GM10248 (cell line): ENCODE results near the gene SEC24C.
"Not testable (repeated sequence)": the region's sequence is repeated elsewhere in the genome, so short reads cannot be mapped to it uniquely, and the experiment has no call there.

Source experiments
- CTCF ChIA-PET: fragments of 300-600 bp; sonication (Branson Sonifier 250); formaldehyde crosslinking; extraction: SDS; loops from one replicate; lab custom pipeline; 2021; ENCODE audit warnings: antibody characterized with exemption; lab: Yijun Ruan, JAX
- POLR2A ChIA-PET: fragments of 350-650 bp; sonication (Branson Sonifier 250); formaldehyde crosslinking; extraction: SDS; loops from one replicate; lab custom pipeline; 2020; ENCODE audit warnings: antibody characterized with exemption; lab: Yijun Ruan, JAX
- DNase-seq: peaks from one replicate; pipeline ENCODE4 v3.0.0; 2012; ENCODE audit errors: extremely low spot score
- TF ChIP-seq, protein P1 (sequence below): IDR thresholded peaks from 2 replicates; pipeline ENCODE4 v1.5.1; 2012; ENCODE audit warnings: mild to moderate bottlenecking, low read depth; ENCODE audit errors: extremely low read depth, missing control alignments, control extremely low read depth

SEC24C gene

GRCh38 chr10:73732426-73732825 is 11.7 kb upstream of the SEC24C start:
- POLR2A ChIA-PET: no interaction called here

GRCh38 chr10:73732931-73733623 is 11.1 kb upstream of the SEC24C start:
- CTCF ChIA-PET: interaction anchor here (1.2 kb wide), 1 partner anchor 33 kb away, joined by 3 read pairs; no protein-coding TSS in a partner anchor
- DNase-seq: no peak
- POLR2A ChIA-PET: no interaction called here

More at GRCh38 chr10:73732426-73732825, 11.7 kb upstream of the SEC24C start:
- DNase-seq: no peak
- TF ChIP-seq, protein P1, sequence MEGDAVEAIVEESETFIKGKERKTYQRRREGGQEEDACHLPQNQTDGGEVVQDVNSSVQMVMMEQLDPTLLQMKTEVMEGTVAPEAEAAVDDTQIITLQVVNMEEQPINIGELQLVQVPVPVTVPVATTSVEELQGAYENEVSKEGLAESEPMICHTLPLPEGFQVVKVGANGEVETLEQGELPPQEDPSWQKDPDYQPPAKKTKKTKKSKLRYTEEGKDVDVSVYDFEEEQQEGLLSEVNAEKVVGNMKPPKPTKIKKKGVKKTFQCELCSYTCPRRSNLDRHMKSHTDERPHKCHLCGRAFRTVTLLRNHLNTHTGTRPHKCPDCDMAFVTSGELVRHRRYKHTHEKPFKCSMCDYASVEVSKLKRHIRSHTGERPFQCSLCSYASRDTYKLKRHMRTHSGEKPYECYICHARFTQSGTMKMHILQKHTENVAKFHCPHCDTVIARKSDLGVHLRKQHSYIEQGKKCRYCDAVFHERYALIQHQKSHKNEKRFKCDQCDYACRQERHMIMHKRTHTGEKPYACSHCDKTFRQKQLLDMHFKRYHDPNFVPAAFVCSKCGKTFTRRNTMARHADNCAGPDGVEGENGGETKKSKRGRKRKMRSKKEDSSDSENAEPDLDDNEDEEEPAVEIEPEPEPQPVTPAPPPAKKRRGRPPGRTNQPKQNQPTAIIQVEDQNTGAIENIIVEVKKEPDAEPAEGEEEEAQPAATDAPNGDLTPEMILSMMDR: no peak
- CTCF ChIA-PET: interaction anchor here (1.2 to 2.6 kb wide), 2 partner anchors 11 to 34 kb away, joined by 3 to 16 read pairs; partner anchors contain the start of gene SEC24C

GRCh38 chr10:73734028-73734720 is 10.0 kb upstream of the SEC24C start:
- CTCF ChIA-PET: no interaction called here
- TF ChIP-seq, protein P1: no peak
- no peak for DNase-seq
- POLR2A ChIA-PET: no interaction called here

More at GRCh38 chr10:73732931-73733623, 11.1 kb upstream of the SEC24C start:
- TF ChIP-seq, protein P1: no peak

- CTCF ChIA-PET: no interaction called here
- POLR2A ChIA-PET: no interaction called here
- TF ChIP-seq, protein P1: no peak
- no peak for DNase-seq
Measured at GRCh38 chr10:73734796-73735305, 9.3 kb upstream of the SEC24C start.

- POLR2A ChIA-PET: interaction anchor here (1.0 kb wide), 1 partner anchor 10 kb away, joined by 3 read pairs; no protein-coding TSS in a partner anchor
- DNase-seq, CTCF ChIA-PET: not testable (repeated sequence)
Measured at GRCh38 chr10:73740501-73741254, 3.5 kb upstream of the SEC24C start.

DNA sequence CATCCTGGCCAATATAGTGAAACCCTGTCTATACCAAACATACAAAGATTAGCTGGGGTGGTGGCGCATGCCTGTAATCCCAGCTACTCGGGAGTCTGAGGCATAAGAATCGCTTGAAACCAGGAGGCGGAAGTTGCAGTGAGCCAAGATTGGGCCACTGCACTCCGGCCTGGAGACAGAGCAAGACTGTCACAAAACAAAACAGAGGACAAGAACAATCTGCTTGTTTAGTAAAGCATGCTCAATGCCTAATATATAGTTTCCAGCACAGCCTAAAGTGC is 1.8 kb upstream of the SEC24C start:
- TF ChIP-seq, protein P1: no peak
- CTCF ChIA-PET: interaction anchor here (0.7 to 3.9 kb wide), 2 partner anchors 11 to 212 kb away, joined by 3 to 16 read pairs; no protein-coding TSS in a partner anchor
- POLR2A ChIA-PET: interaction anchor here (0.6 kb wide), 1 partner anchor 115 kb away, joined by 3 read pairs; no protein-coding TSS in a partner anchor
- no peak for DNase-seq
